Subcutaneous adipose tissue (tissue), 4 donors: ENCODE results near the gene PTPRE. TPM values are rescaled to one million over a fixed set of nuclear protein-coding genes. Genes with fewer than 3 reads are reported as not detected.

ENCODE experiments used
- total RNA-seq, 4 donors: library from RNA; depleted of rRNA; stranded (reverse); fragments of >200 nt; gene quantifications; one replicate each; pipeline ENCODE4 v1.1.0, GENCODE V29; 2016
- TF ChIP-seq, protein P1 (sequence below): fragments of 450-650 bp; IDR thresholded peaks from one replicate; pipeline ENCODE4 v1.5.1; 2016; ENCODE audit warnings: low read depth, mild to moderate bottlenecking, control low read depth, antibody characterized with exemption, moderate library complexity

PTPRE gene
- total RNA-seq, 4 donors from 2014 or later = 10.7 to 66.8 (median 27.9) TPM

DNA sequence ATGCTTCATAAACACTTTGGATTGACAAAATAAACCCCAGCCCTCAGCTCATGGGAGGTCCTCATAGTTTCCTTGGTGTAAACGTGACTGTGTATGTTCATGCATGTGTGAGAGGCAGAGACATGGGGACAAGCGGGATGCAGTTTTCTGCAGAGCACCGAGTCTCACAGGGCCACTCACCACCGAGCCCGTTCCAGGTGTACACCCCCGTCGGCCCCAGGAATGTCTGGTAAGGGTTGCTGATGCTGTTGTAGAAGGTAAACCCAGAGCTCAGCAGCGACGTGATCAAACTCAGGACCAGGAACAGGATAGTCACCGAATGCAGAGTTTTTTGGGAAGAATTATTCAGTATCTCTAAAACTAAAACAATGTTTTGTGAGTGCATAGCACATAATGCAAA, 23.4 kb upstream of the PTPRE start:
- TF ChIP-seq, protein P1, sequence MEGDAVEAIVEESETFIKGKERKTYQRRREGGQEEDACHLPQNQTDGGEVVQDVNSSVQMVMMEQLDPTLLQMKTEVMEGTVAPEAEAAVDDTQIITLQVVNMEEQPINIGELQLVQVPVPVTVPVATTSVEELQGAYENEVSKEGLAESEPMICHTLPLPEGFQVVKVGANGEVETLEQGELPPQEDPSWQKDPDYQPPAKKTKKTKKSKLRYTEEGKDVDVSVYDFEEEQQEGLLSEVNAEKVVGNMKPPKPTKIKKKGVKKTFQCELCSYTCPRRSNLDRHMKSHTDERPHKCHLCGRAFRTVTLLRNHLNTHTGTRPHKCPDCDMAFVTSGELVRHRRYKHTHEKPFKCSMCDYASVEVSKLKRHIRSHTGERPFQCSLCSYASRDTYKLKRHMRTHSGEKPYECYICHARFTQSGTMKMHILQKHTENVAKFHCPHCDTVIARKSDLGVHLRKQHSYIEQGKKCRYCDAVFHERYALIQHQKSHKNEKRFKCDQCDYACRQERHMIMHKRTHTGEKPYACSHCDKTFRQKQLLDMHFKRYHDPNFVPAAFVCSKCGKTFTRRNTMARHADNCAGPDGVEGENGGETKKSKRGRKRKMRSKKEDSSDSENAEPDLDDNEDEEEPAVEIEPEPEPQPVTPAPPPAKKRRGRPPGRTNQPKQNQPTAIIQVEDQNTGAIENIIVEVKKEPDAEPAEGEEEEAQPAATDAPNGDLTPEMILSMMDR = no peak

DNA sequence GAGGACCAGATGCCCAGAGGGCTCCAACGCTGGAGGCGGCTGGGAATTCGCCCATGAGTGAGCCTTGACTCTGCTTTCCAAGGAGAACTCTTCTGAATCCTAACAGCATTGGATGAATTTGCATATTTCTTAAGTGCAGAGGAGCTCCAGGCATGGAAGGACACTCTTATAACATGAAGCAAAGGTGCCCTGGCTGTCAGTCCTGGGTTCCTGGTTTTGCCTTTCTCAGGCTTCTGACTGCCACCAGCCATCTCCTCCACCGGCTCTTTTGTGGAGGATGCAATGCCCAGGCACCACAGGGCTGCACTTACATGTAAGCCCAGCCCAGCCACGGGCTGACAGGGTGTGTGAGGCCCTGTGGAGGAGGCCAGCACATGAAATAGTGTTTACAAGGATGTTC, 22.4 kb upstream of the PTPRE start:
- TF ChIP-seq, protein P1 = no peak

DNA sequence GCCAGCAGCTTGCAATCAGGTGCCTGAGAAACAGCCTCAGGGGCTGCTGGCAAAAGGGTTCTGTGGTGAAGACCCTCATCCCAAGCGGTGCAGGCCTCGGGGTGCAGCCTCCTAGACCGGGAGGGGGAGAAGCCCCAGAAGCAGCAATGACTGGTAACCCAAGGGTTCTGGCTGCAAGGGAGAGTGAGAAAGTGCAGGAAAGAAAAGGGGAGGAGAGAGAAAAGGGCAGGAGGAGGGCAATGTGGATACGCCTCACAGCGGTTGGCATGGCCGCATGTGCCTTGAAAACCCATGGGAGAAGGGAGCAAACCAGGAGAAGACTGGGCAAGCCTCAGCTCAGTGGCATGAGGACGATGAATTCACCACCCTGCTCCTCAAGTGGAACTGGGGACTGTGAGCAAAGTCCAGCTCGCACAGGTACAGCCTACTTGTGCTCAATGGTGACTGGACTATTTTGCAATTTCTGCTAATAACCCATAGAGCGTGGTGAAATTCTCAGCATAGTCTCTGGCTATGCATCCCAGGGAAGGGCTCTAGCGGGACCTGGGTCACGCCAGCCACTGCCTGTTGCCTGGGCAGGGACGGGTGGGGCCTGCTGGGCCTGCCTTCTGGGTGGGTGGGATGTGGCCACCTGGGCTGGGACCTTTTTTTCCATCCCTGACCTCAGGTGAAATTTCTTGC, 20.4 kb upstream of the PTPRE start:
- TF ChIP-seq, protein P1 = no peak

DNA sequence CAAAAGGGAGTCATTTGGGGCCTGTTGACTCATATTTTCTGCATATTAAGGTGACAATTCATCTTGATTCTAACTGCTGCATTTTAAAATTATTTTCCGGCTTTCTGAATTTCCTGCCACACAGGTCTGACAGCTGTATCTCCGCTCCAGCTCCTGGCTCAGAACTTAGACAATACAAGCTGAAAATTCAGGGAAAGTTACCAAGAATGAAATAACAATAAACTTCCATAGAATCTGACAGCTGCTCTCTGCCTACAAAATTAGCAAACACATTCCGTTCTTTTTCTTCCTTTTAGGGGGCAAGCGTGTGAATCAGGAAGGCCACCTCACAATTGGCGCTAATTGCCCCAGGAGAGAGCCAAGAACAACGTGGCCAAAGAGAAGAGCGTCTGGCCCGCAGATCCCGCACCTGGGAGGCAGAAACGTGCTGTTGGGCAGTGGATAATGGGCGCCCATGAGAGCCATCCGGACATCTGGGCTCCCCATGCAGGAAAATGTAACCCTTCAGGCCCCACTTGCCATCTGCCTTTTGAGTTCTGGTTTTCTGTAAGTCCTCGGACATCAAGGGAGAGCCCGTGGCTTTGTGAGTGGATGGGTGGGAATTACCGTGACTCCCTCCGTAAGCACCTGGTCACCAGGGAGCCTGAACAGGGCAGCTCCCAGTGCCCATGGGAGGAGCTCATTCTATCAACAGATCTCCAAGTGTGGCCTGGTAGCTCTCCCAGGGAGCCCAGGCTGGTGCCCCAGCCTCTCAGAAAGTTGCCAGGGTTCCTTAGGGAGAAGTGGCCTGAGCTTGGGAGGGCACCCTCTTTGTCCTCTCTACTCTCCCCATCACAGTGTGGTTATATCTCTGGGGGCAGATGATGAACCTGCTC, 19.1 kb upstream of the PTPRE start:
- TF ChIP-seq, protein P1 = no peak

DNA sequence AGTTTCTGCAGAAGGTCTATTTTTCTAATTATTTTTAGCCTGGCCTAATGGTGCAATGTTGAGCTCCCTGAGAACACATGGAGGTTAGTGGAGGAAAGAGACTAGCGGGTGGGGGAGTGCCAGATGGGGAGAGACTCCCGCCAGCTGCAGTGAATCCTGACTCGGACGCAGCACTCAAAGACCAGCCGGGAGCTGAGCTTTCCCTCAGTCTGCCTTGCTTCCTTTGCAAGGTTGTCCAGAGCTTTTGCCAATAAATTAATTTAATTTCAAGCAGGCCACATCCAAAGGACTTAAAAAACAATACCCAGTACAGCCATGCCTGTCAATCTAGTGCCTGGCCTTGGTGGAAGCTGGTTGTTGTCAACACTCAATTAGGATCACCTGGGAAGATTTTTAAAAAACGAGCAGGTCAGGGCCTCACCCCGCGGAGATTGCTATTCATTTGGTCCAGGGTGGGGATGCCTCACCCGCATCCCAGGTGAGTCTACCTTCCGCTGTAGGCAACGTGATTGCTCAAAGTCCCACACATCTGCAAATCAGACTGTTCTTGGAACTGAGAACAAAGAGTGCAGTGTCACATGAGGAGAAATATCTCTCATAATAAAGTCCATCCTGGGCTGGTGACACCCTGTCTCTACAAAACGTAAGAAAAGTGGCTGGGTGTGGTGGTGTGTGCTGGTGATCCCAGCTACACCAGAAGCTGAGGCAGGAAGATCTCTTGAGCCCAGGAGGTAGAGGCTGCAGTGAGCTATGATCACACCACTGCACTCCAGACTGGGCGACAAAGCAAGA, 18.2 kb upstream of the PTPRE start:
- TF ChIP-seq, protein P1 = no peak

DNA sequence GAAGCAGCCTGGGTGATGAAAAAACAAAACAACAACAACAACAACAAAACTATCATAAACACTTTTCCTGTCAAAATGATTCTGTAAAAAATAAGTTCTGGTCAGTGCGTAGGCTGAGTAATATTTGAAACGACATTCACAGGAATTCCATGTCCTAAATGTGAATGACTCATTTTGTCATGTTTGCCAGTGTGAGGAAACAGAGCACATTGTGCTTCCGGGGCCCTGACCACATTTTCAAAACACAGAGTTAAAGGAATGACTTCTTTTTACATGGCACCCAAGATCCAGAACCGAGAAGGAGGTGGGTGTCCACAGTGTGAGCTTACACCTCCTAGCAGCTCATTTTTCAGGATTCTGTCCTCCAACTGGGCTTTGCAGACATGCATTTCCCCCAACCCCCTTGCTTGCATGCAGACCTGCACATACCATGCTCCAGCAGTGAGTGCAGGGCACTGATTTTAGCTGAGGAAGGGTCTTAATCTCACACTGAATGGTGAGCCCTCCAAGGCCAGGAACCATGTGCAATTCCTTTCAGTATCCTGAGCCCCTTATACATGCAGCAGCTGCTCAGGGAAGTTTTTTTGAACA, 17.2 kb upstream of the PTPRE start:
- TF ChIP-seq, protein P1 = no peak
